CD14-positive monocyte (primary cell): ENCODE data around the gene NRF1. TPM values are rescaled to one million over a fixed set of nuclear protein-coding genes. Genes with fewer than 3 reads are reported as not detected.

Experiments
- DNase-seq, 3 donors: peaks; one replicate each; pipeline ENCODE4 v3.0.0-alpha.2; 2011 to 2022
- H2AFZ ChIP-seq: 2 replicates; pipeline ENCODE4 v1.6.0; 2012; ENCODE audit warnings: mild to moderate bottlenecking, low read depth, low read length, inconsistent platforms; ENCODE audit not compliant: insufficient read depth, poor library complexity, severe bottlenecking
- H3K27ac ChIP-seq, 2 donors: 1 replicate in 1 of 2; 2 replicates in 1 of 2; pipeline ENCODE4 v1.5.1; 2012 to 2013; ENCODE audit warnings: low read length in 2 of 2, control low read depth in 1 of 2, inconsistent platforms in 1 of 2, low read depth in 1 of 2, mild to moderate bottlenecking in 1 of 2
- H3K27me3 ChIP-seq, 2 donors: one replicate each; pipeline versions ENCODE4 v1.6.0 to v1.6.1; 2011 to 2013; ENCODE audit warnings: low read length in 2 of 2; ENCODE audit not compliant: control insufficient read depth in 2 of 2, insufficient read depth in 2 of 2
- H3K36me3 ChIP-seq, 2 donors: replicated peaks in 1 of 2; 1 replicate in 1 of 2; 2 replicates in 1 of 2; pipeline versions ENCODE4 v1.5.1 to v1.6.1; 2012 to 2013; ENCODE audit warnings: low read length in 2 of 2, control low read depth in 1 of 2, inconsistent platforms in 1 of 2, mild to moderate bottlenecking in 1 of 2; ENCODE audit not compliant: insufficient read depth in 2 of 2, control insufficient read depth in 1 of 2
- H3K4me1 ChIP-seq, 2 donors: 1 replicate in 1 of 2; 2 replicates in 1 of 2; pipeline versions ENCODE4 v1.5.1 to v1.6.1; 2012 to 2013; ENCODE audit warnings: low read length in 2 of 2, control low read depth in 1 of 2, inconsistent platforms in 1 of 2, mild to moderate bottlenecking in 1 of 2, moderate library complexity in 1 of 2; ENCODE audit not compliant: insufficient read depth in 2 of 2, control insufficient read depth in 1 of 2
- H3K4me2 ChIP-seq: replicated peaks from 2 replicates; pipeline ENCODE3; 2012; ENCODE audit warnings: low read length, moderate library complexity, mild to moderate bottlenecking; ENCODE audit not compliant: poor library complexity, severe bottlenecking; ENCODE audit errors: extremely low read depth
- H3K4me3 ChIP-seq, 3 experiments: fragments of 200-600 bp in 1 of 3; sonication (generic) in 1 of 3; replicated peaks in 1 of 3; 1 replicate in 2 of 3; 2 replicates in 1 of 3; pipeline ENCODE4 v1.5.1; 2011 to 2013; ENCODE audit warnings: low read length in 3 of 3, mild to moderate bottlenecking in 3 of 3, control low read depth in 2 of 3, low read depth in 2 of 3, inconsistent platforms in 1 of 3, moderate library complexity in 1 of 3
- H3K79me2 ChIP-seq: 2 replicates; pipeline ENCODE4 v1.6.0; 2012; ENCODE audit warnings: mild to moderate bottlenecking, control low read depth, inconsistent platforms, low read length, moderate library complexity; ENCODE audit not compliant: insufficient read depth
- H3K9ac ChIP-seq: 2 replicates; pipeline ENCODE4 v1.6.0; 2017; ENCODE audit warnings: low read length, mild to moderate bottlenecking; ENCODE audit not compliant: insufficient read depth, poor library complexity, severe bottlenecking
- H3K9me3 ChIP-seq, 2 donors: replicated peaks in 1 of 2; 1 replicate in 1 of 2; 2 replicates in 1 of 2; pipeline versions ENCODE4 v1.5.1 to v1.6.1; 2012 to 2013; ENCODE audit warnings: low read length in 2 of 2, control low read depth in 1 of 2; ENCODE audit not compliant: control insufficient read depth in 1 of 2, insufficient read depth in 1 of 2
- H4K20me1 ChIP-seq: 2 replicates; pipeline ENCODE4 v1.6.0; 2012; ENCODE audit warnings: mild to moderate bottlenecking, low read length, control low read depth, moderate library complexity; ENCODE audit not compliant: insufficient read depth
- H3K27ac Mint-ChIP-seq, 7 donors: one replicate each; pipeline ENCODE4 v1.8.0; 2020; ENCODE audit warnings: mild to moderate bottlenecking in 7 of 7, mixed read lengths in 7 of 7, moderate library complexity in 6 of 7, inconsistent platforms in 2 of 7
- H3K27me3 Mint-ChIP-seq, 3 donors: one replicate each; pipeline ENCODE4 v1.8.0; 2021 to 2022; ENCODE audit warnings: low read depth in 3 of 3, mild to moderate bottlenecking in 3 of 3, mixed read lengths in 3 of 3, moderate library complexity in 3 of 3, inconsistent platforms in 1 of 3
- H3K36me3 Mint-ChIP-seq, 2 donors: one replicate each; pipeline ENCODE4 v1.8.0; 2020; ENCODE audit warnings: mixed read lengths in 2 of 2, inconsistent platforms in 1 of 2, mild to moderate bottlenecking in 1 of 2
- H3K4me1 Mint-ChIP-seq: one replicate; pipeline ENCODE4 v1.8.0; 2020; ENCODE audit warnings: mild to moderate bottlenecking, mixed read lengths
- H3K4me3 Mint-ChIP-seq, 2 donors: one replicate each; pipeline ENCODE4 v1.8.0; 2020; ENCODE audit warnings: mild to moderate bottlenecking in 2 of 2, mixed read lengths in 2 of 2, moderate library complexity in 1 of 2
- H3K9me3 Mint-ChIP-seq, 7 donors: one replicate each; pipeline ENCODE4 v1.8.0; 2020 to 2022; ENCODE audit warnings: mixed read lengths in 7 of 7, mild to moderate bottlenecking in 6 of 7, moderate library complexity in 6 of 7, inconsistent platforms in 2 of 7
- CTCF ChIP-seq: fragments of 200-600 bp; IDR thresholded peaks from one replicate; pipeline ENCODE4 v1.8.0; 2022; ENCODE audit warnings: antibody characterized with exemption, mild to moderate bottlenecking
- WGBS: methylation state at CpG from one replicate; pipeline ENCODE4 v1.1.5; 2013; ENCODE audit warnings: missing lambda C conversion rate; ENCODE audit not compliant: insufficient coverage; 5-methylcytosine and 5-hydroxymethylcytosine counted together
- intact Hi-C, 2 donors: fragments of 100-400 bp; cut with micrococcal nuclease; formaldehyde crosslinking; loops; one replicate each; pipeline versions ENCODE4 v1.15.0 to v1.15.1; 2023
- polyA plus RNA-seq, 3 donors: library from polyadenylated mRNA; depleted of rRNA in 1 of 3; unstranded in 2 of 3; stranded (reverse) in 1 of 3; fragments of 300-500 nt in 2 of 3; fragments of >200 nt in 1 of 3; fragmentation: Illumina TruSeq in 2 of 3; gene quantifications; 1 replicate in 2 of 3; 2 replicates in 1 of 3; pipeline ENCODE4 v1.2.3, GENCODE V29; 2012 to 2021

Gene NRF1
- polyA plus RNA-seq, 3 donors: 5.1 to 14.0 (median 7.7) TPM

- no peak overlapping the region for H3K4me3 Mint-ChIP-seq
- H3K4me1 ChIP-seq: peaks cover 17 to 18% of the 10 kb centered on the region in 2 donors
- no peak for DNase-seq
- no peak overlapping the region for H3K4me2 ChIP-seq
- peaks cover 52 to 70% of the 10 kb centered on the region in 2 donors for H3K36me3 ChIP-seq
- no peaks in the 10 kb centered on the region for H3K79me2 ChIP-seq
- H3K27me3 ChIP-seq: no peaks in the 10 kb centered on the region
- H3K9me3 ChIP-seq: no peaks in the 10 kb centered on the region
- H3K9ac ChIP-seq: no peak overlapping the region
- no peak overlapping the region for H3K4me3 ChIP-seq
- TF ChIP-seq CTCF: no peak
- peaks cover 63 to 69% of the 10 kb centered on the region in 2 donors for H3K36me3 Mint-ChIP-seq
- H3K9me3 Mint-ChIP-seq: no peaks in the 10 kb centered on the region
- peaks cover 13% of the 10 kb centered on the region for H3K4me1 Mint-ChIP-seq
- peaks cover 0 to 2% (median 0%) of the 10 kb centered on the region in 3 donors for H3K27me3 Mint-ChIP-seq
- H2AFZ ChIP-seq: no peak overlapping the region
- WGBS: no CpG with 5 or more reads among the region's 3 CpGs
- no peak overlapping the region for H3K27ac ChIP-seq
- intact Hi-C loops: no loop called here
- H3K27ac Mint-ChIP-seq: no peak overlapping the region
- H4K20me1 ChIP-seq: no peaks in the 10 kb centered on the region
Observed at GRCh38 chr7:129724796-129725195, 113.3 kb downstream of the NRF1 start.

GRCh38 chr7:129728875-129729467 lies 117.5 kb downstream of the NRF1 start:
- H3K27ac Mint-ChIP-seq: no peak overlapping the region
- H3K4me2 ChIP-seq: no peak overlapping the region
- no CpG with 5 or more reads among the region's 5 CpGs for WGBS
- no peaks in the 10 kb centered on the region for H3K4me1 Mint-ChIP-seq
- H2AFZ ChIP-seq: no peak overlapping the region
- no peaks in the 10 kb centered on the region for H4K20me1 ChIP-seq
- no peaks in the 10 kb centered on the region for H3K4me1 ChIP-seq
- peaks cover 77 to 86% of the 10 kb centered on the region in 2 donors for H3K36me3 Mint-ChIP-seq
- H3K9me3 ChIP-seq: no peaks in the 10 kb centered on the region
- no peaks in the 10 kb centered on the region for H3K27me3 ChIP-seq
- H3K27me3 Mint-ChIP-seq: no peaks in the 10 kb centered on the region
- no peak overlapping the region for H3K4me3 Mint-ChIP-seq
- peaks cover 69 to 91% of the 10 kb centered on the region in 2 donors for H3K36me3 ChIP-seq
- H3K9me3 Mint-ChIP-seq: no peaks in the 10 kb centered on the region
- DNase-seq: no peak
- no peak overlapping the region for H3K27ac ChIP-seq
- intact Hi-C loops: no loop called here
- H3K4me3 ChIP-seq: no peak overlapping the region
- H3K79me2 ChIP-seq: no peaks in the 10 kb centered on the region
- no peak for TF ChIP-seq CTCF
- no peak overlapping the region for H3K9ac ChIP-seq
